Hematopoietic multipotent progenitor cell treated with erythropoietin and hydrocortisone succinate and interleukin-3 and kit ligand, for 8 days (in vitro differentiated cells): Measurements from ENCODE around the gene MUCL3.
"Not testable (repeated sequence)": the region's sequence is repeated elsewhere in the genome, so short reads cannot be mapped to it uniquely, and the experiment has no call there.

Experiments used
- DNase-seq: peaks from one replicate; pipeline ENCODE4 v3.0.0-alpha.2; 2015

The MUCL3 gene

DNA sequence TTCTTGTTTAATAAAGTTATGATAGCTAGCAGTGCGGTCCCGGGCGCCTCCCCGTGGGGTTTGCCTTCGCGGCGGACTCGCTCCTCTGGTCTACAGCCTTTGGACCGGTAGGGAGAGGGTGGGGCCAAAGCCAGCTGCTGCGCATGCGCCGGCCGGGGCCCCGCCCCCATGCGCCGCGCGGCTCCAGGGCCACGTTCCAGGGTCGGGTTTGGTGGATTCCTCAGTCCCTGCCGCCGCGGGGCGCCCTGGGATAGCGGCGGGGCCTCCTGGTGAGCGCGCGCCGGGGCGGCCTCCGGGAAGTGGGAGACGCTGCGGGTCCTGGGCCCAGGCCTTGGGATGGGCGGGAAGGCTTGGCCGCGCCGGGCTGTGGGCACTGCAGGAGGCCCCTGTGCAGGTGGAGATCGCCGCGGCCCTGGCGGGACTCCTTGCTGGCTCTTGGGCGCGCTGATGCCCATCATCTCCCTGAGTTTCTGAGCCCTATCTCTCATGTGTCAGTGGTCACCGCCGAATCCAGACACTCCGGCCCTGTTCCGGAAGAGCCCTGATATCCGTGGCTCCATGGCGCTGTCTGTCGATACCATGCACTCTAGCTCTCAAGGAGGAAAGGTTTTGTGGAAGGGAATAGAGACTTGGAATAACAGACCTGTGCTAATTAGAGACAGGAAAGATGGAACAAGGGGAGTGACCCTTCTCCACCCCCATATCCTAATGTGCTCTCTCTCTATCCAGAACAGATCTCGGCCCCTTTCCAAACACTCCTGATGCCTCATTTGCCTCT lies 26.5 kb upstream of the MUCL3 start, which contains the start of gene VARS2:
Gene VARS2, plus strand, starts transcription at position 163 of the 778 bp plus-strand sequence. Its CDS starts 599 bp downstream, at position 762.
- DNase-seq = peak; percentile 91

DNA sequence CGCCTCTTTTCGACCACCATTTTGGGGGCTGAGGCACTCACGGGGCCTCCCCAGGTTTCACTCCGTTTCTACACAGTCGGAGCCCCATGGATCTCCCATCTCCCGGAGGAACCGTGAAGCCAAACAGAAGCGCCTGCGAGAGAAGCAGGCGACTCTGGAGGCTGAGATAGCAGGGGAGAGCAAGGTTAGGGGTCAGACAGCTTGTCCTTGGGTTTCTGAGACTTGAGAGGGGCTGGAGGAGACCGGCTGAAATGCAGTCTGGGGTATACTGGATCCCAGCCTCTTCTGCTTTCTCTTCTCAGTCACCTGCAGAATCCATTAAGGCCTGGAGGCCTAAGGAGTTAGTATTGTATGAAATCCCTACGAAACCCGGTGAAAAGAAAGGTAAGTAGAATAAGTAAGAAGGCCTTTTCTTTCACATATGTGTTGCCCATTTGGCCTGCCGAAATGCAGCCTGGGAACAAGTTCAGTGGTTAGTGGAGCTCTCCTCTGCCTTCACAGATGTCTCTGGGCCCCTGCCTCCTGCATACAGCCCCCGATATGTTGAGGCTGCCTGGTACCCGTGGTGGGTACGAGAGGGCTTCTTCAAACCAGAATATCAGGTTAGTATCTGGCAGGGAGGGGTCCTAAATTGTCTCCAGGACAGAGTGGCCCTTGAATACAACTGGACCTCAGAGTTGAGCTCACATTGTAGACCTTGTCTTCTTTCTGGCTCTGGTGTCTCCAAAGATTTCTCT lies 25.8 kb upstream of the MUCL3 start:
- DNase-seq = peak; percentile 23

DNA sequence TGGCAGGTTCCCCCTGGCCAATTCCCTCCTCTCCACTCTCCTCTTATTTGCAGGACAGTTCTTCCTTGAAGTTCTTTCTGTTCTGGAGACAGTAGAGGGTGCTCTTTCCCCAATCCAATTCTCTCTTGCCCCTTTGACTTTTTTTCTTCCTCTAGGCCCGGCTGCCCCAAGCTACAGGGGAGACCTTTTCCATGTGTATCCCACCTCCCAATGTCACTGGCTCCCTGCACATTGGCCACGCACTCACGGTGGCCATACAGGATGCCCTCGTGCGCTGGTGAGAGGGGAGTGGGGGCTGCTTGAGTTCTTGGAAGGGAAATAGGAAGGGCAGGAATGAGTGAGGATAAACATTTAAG lies 25.2 kb upstream of the MUCL3 start:
- DNase-seq = peak; percentile 80

DNA sequence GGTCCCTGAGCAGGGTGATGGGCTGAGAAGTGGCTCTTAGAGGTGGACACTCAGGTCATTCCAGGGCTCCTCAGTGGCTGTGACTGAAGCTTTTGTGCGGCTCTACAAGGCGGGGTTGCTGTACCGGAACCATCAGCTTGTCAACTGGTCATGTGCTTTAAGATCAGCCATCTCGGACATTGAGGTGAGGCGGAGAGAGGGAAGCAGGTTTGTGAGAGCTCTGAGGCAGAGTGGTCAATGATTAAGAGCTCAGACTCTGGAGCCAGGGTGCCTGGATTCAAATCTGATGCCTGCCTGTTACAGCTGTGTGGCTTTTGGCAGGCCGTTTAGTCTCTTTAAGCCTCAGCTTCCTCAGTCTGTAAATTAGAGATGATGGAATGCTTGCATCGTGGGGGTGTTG lies 23.7 kb upstream of the MUCL3 start:
- DNase-seq = no peak

GRCh38 chr6:30917487-30917886 lies 23.3 kb upstream of the MUCL3 start:
- no peak for DNase-seq

DNA sequence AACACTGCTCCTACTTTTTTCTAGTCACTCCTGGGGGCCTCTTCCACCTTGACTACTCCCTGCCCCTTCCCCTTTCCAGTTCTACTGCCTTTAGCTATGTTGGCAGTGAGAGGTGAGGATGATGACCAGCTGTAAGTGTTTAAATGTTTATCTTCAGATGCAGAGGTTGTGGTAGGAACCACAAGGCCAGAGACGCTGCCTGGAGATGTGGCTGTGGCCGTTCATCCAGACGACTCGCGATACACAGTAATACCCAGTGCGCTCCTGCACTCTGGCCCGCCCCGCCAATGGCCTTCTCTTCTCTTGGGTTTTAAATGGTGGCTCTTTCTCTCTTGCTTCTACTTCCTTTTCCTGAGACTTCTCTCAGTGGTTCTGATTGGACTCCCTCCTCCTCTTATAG lies 22.1 kb upstream of the MUCL3 start:
- DNase-seq = peak; percentile 54

GRCh38 chr6:30922447-30922852 lies 18.3 kb upstream of the MUCL3 start:
- no peak for DNase-seq

DNA sequence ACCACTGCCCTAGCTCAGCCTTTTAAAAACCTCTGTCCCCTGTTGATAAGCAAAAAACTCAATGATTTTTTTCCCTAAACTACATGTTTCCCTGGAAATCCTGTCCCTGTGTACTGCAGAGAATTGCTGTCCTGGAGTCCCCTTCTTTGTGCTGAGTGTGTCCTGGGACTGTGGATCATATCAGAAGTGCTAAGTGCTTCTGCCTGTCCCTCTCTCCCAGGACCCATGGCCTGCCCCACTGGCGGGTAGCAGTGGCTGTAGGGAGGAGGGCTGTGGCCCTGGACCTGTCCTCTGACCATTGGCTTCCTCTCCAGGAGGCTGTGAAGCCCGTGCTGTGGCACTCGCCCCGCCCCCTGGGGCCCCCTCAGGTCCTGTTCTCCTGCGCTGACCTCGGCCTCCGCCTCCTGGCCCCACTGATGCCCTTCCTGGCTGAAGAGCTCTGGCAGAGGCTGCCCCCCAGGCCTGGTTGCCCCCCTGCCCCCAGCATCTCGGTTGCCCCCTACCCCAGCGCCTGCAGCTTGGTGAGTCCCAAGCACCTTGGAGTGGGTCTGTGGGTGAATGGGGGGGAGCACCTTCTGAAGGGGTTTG lies 16.6 kb upstream of the MUCL3 start:
- not testable (repeated sequence) for DNase-seq

GRCh38 chr6:30926644-30927043 lies 14.1 kb upstream of the MUCL3 start:
- DNase-seq = no peak

GRCh38 chr6:30927080-30927479 lies 13.7 kb upstream of the MUCL3 start:
- DNase-seq = not testable (repeated sequence)

GRCh38 chr6:30928677-30929076 lies 12.1 kb upstream of the MUCL3 start:
- no peak for DNase-seq

DNA sequence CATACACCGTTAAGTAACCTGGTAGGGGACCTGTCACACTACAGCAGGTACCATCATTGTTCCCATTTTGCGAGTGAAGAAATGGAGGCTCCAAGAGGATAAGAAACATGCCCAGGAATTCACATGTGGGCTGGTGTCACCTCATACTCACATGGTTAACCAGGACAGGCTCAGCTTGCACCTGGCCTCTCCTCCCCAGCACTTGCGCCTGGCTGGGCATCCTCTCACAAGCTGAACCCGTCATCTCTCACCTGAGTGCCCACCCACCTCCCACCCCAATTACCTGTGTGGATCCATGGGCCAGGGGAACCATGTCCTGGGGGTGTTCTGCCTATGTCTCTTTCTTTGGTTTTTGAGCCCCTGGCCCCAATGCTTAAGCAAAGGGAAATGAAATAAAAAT lies 10.3 kb upstream of the MUCL3 start:
- DNase-seq = no peak

GRCh38 chr6:30931272-30931671 lies 9.5 kb upstream of the MUCL3 start:
- no peak for DNase-seq

- DNase-seq = no peak
These were observed 8.7 kb upstream of the MUCL3 start, which contains the start of gene SFTA2 for GRCh38 chr6:30931969-30932645. Gene SFTA2 (minus strand): TSS chr6:30932170. CDS start chr6:30932096, 74 bp downstream.

DNA sequence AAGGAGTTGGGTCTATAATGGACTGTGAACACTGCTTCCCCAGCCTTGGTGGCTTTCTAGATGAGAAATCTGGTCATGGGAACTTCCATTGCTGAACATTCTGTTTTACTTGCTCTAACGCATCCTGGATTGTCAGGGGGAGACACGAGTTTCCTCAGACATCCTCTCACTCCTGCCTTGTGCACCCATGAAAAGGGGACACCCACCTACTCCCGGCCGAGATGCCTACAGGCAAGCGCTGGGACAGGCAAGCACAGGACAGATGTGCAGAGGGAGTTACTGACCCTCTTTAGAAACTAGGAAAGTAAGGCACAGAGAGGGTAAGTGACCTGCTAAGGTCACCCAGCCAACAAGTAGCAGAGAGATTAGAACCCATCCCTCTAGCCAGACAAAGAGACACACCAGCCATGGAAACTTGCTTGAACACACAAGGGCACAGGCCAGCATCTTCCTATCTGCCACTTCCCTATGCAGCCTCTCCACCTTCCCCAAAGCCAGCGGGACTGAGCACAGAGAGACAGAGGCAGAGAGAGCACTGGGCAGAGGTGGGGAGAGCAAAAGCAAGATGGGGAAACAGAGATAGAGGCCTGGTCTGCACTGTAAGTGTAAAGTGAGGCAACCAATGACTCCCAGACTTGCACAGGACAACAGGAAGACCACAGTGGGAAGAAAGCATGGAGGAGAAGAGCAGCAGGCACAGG lies 8.0 kb upstream of the MUCL3 start:
- no peak for DNase-seq

GRCh38 chr6:30935018-30935417 lies 5.8 kb upstream of the MUCL3 start:
- no peak for DNase-seq

GRCh38 chr6:30937265-30937664 lies 3.5 kb upstream of the MUCL3 start:
- DNase-seq = no peak

- DNase-seq = no peak
These were observed 2.0 kb upstream of the MUCL3 start for GRCh38 chr6:30938730-30939129.

DNA sequence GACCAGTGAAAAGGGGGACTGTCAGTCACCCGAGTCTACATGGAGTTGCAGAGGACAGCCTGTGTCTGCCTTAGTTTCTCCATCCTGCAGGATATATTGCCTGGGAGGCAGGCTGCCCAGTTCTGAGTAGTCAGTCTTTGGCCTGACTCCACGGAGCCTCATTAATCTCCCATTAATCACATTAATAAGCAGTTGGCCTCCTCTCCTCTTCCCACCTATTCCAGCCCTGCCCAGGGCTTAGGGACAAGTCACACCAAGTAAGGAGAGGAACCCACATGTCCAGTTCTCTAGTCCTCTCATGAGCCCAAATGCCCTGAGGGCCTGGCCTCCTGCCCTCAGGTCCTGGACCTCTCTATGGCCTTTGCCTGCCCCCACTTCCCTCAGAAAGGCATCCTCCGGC lies 1.3 kb upstream of the MUCL3 start:
- DNase-seq = no peak

- DNase-seq = peak; percentile 12
These were observed 1.7 kb downstream of the MUCL3 start for GRCh38 chr6:30942338-30943060.

- DNase-seq = no peak
These were observed 3.3 kb downstream of the MUCL3 start for GRCh38 chr6:30944051-30944450.

DNA sequence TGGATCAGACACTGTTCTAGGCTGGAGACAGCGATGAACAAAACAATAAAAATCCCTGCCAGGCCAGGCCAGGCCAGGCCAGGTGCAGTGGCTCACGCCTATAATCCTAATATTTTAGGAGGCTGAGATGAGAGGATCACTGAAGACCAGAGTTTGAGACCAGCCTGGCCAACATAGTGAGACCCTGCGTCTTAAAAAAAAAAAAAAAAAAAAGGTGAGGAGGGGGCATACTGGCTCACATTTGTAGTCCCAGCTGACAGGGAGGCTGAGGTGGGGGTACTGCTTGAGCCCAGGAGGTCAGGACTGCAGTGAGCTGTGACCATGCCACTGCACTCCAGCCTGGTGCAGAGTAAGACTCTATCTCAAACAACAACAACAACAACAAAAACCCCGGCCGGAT lies 4.5 kb downstream of the MUCL3 start:
- DNase-seq = no peak
